Activated CD4-positive, alpha-beta T cell treated with anti-CD3 and anti-CD28 coated beads for 48 hours (primary cell): ENCODE results near the gene PHRF1.

ENCODE experiments used
- DNase-seq: peaks from one replicate; pipeline ENCODE4 v3.0.0-alpha.2; 2020

Gene PHRF1

GRCh38 chr11:575996-576768, at the start of gene PHRF1:
TSS of gene PHRF1 (plus strand) at chr11:576470. CDS start at chr11:581513, 5,043 bp downstream.
- peak; percentile 96 for DNase-seq

- DNase-seq, result no peak
Measured at GRCh38 chr11:528166-528814, 48.0 kb upstream of the PHRF1 start.

GRCh38 chr11:528815-529727, 47.2 kb upstream of the PHRF1 start:
- no peak for DNase-seq

GRCh38 chr11:529728-530411, 46.4 kb upstream of the PHRF1 start:
- DNase-seq, result no peak

GRCh38 chr11:530960-531831, 45.1 kb upstream of the PHRF1 start:
- DNase-seq, result no peak

GRCh38 chr11:531919-532526, 44.2 kb upstream of the PHRF1 start:
- DNase-seq, result no peak

- no peak for DNase-seq
Measured at GRCh38 chr11:532527-532985, 43.7 kb upstream of the PHRF1 start.

GRCh38 chr11:532986-533585, 43.2 kb upstream of the PHRF1 start:
- no peak for DNase-seq

GRCh38 chr11:533586-534395, 42.5 kb upstream of the PHRF1 start:
- no peak for DNase-seq

- peak; percentile 54 for DNase-seq
Measured at GRCh38 chr11:534396-535209, 41.7 kb upstream of the PHRF1 start.

GRCh38 chr11:535210-535518, 41.1 kb upstream of the PHRF1 start:
- DNase-seq, result no peak

GRCh38 chr11:535519-536454, 40.5 kb upstream of the PHRF1 start, which contains the start of gene HRAS:
TSS of gene HRAS (minus strand) at chr11:535576.
- DNase-seq, result peak; percentile 97

- DNase-seq, result peak; percentile 92
Measured at GRCh38 chr11:536841-537621, 39.2 kb upstream of the PHRF1 start, which contains the start of gene LRRC56. TSS of gene LRRC56 (plus strand) at chr11:537527. CDS start at chr11:540685, 3,158 bp downstream.

- no peak for DNase-seq
Measured at GRCh38 chr11:537622-538430, 38.4 kb upstream of the PHRF1 start.

GRCh38 chr11:538431-539051, 37.7 kb upstream of the PHRF1 start:
- no peak for DNase-seq
